Cardiac fibroblast (primary cell): ENCODE results near the gene KRT6B.

Source experiments
- DNase-seq, 2 donors: peaks; one replicate each; pipeline versions ENCODE4 v3.0.0 to v3.0.0-alpha.2; 2010; ENCODE audit warnings: low read depth in 2 of 2
- H3K4me3 ChIP-seq, 2 donors: replicated peaks in 1 of 2; 1 replicate in 1 of 2; 2 replicates in 1 of 2; pipeline ENCODE4 v1.5.1; 2011; ENCODE audit warnings: low read depth in 2 of 2, low read length in 2 of 2, mild to moderate bottlenecking in 2 of 2, moderate library complexity in 1 of 2
- CTCF ChIP-seq: IDR thresholded peaks from one replicate; pipeline ENCODE4 v1.5.1; 2011; ENCODE audit warnings: low read depth, mild to moderate bottlenecking, low read length, inconsistent platforms

KRT6B gene

GRCh38 chr12:52436828-52437474 is 15.0 kb downstream of the KRT6B start:
- no peak overlapping the region for H3K4me3 ChIP-seq
- no peak for TF ChIP-seq CTCF
- DNase-seq: no peak

- DNase-seq: peak; percentile 55 to 62
- TF ChIP-seq CTCF: no peak
Observed at GRCh38 chr12:52436000-52436827, 15.7 kb downstream of the KRT6B start.

GRCh38 chr12:52435659-52435999 is 16.3 kb downstream of the KRT6B start:
- no peak for TF ChIP-seq CTCF
- H3K4me3 ChIP-seq: no peak overlapping the region
- DNase-seq: no peak

More at GRCh38 chr12:52436000-52436827, 15.7 kb downstream of the KRT6B start:
- H3K4me3 ChIP-seq: no peak overlapping the region

GRCh38 chr12:52434760-52435530 is 17.0 kb downstream of the KRT6B start:
- TF ChIP-seq CTCF: no peak
- H3K4me3 ChIP-seq: no peak overlapping the region
- peak in 1 of 2 donors; percentile 40 for DNase-seq

GRCh38 chr12:52434081-52434733 is 17.7 kb downstream of the KRT6B start, which contains the start of gene KRT75:
KRT75 (minus strand) TSS chr12:52434371; CDS start chr12:52434304, 67 bp downstream.
- TF ChIP-seq CTCF: no peak
- no peak for DNase-seq
- H3K4me3 ChIP-seq: no peak within 1 kb of the TSS

GRCh38 chr12:52433501-52434080 is 18.4 kb downstream of the KRT6B start:
- H3K4me3 ChIP-seq: no peak overlapping the region
- DNase-seq: no peak
- no peak for TF ChIP-seq CTCF
